HG02840 (cell line): ENCODE results near the gene XDH.

Experiments used
- ATAC-seq: cut with Tn5 transposase; IDR thresholded peaks from one replicate; pipeline ENCODE4 v1.9.1; 2021; ENCODE audit warnings: mild to moderate bottlenecking, moderate library complexity, moderate number of reproducible peaks; ENCODE audit not compliant: unreplicated experiment, low FRiP score

XDH gene

DNA sequence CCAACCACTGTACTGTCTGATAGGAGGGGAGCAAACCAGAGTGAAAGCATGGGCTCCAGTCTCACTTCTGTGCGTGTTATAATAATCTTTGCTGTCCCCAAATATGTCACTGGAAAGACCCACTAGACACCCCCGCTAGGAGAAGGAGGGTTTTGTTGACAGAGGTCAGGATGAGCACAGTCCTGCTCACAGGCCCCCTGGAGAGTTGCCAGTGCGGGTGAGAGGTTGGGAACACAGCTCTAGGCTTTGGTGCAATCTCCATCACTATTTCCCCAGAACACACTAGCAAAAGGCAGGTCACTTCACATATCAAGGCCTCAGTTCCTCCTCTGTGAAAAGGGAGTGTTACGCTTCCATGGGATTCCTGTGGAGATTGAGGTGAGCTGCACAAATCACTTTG lies 9.7 kb downstream of the XDH start:
- no peak for ATAC-seq

- no peak for ATAC-seq
These were observed 10.2 kb downstream of the XDH start for GRCh38 chr2:31404302-31404701.

GRCh38 chr2:31402388-31402787 lies 12.2 kb downstream of the XDH start:
- ATAC-seq, result no peak

- no peak for ATAC-seq
These were observed 13.0 kb downstream of the XDH start for GRCh38 chr2:31401580-31401979.

- ATAC-seq, result no peak
These were observed 15.7 kb downstream of the XDH start for GRCh38 chr2:31398881-31399280.

DNA sequence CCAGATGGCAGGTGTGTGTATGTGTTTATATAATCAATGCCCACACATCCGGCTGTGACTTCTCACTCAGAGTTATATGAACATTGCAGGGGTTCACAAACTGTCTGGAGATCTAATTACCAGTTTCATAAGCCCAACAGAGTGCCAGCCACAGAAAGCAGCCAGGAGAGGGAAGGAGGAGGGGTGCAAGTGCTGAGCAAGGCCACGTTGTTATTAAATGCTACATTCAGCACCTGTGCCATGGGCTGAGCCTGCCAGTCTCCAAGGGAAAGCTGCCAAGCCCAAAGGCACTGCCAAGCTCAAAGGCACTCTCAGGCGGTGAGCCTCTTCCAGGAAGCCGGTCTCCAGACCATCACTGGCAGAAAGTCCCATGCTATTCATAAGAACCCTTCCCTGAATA lies 17.4 kb downstream of the XDH start:
- no peak for ATAC-seq

DNA sequence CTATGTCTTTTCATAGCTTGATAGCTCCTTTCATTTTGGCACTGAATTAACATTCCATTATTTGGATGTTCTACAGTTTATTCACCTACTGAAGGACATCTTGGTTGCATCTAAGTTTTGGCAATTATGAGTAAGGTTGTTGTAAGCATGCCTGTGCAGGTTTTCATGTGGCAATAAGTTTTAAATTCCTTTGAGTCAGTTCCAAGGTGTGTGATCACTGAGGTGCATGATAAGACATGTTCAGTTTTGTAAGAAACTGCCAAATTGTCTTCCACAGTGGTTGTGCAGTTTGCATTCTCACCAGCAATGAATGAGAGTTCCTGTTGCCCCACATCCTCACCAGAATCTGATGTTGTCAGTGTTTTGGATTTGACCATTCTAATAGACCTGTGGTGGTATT lies 24.2 kb downstream of the XDH start:
- ATAC-seq, result no peak

- ATAC-seq, result no peak
These were observed 25.8 kb downstream of the XDH start for GRCh38 chr2:31388736-31389135.

- ATAC-seq, result no peak
These were observed 26.7 kb downstream of the XDH start for GRCh38 chr2:31387850-31388249.

DNA sequence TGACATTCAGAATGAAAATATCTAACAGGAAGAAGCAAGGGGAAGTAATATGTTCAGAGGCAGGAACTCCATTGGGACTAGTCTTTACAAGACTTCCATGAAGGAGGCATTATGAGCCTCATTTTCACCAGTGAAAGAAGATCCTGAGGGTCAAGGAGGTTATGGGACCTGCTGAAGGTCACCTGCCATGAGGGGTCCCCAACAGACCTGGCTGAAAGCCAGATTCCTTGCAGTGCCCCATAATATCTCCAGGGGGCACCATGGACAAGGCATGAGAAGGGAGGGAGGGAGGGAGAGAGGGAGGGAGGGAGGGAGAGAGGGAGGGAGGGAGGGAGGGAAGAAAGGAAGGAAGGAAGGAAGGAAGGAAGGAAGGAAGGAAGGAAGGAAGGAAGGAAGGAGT lies 27.9 kb downstream of the XDH start:
- no peak for ATAC-seq

DNA sequence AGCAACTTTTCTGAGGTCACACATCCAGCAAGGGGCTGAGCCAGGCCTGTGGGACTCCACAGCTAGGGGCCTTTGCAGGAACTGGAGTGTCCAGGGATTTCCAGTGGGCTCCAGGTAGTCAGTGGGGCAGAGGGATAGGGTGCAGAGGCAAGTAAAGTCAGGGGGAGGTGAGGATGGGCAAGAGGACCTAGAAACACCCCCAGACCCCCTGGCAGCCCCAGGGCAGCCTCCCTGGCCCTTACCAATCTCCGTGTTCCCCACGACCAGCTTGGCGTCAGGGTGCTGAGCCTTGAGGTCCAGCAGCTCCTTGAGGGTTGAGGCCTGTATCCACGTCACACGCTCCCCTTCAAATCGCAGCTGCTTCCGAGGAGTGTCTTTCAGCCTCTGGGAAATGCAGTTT lies 28.4 kb downstream of the XDH start:
- no peak for ATAC-seq

GRCh38 chr2:31384771-31385276 lies 29.7 kb downstream of the XDH start:
- ATAC-seq, result no peak

- ATAC-seq, result no peak
These were observed 30.2 kb downstream of the XDH start for GRCh38 chr2:31384351-31384750.

DNA sequence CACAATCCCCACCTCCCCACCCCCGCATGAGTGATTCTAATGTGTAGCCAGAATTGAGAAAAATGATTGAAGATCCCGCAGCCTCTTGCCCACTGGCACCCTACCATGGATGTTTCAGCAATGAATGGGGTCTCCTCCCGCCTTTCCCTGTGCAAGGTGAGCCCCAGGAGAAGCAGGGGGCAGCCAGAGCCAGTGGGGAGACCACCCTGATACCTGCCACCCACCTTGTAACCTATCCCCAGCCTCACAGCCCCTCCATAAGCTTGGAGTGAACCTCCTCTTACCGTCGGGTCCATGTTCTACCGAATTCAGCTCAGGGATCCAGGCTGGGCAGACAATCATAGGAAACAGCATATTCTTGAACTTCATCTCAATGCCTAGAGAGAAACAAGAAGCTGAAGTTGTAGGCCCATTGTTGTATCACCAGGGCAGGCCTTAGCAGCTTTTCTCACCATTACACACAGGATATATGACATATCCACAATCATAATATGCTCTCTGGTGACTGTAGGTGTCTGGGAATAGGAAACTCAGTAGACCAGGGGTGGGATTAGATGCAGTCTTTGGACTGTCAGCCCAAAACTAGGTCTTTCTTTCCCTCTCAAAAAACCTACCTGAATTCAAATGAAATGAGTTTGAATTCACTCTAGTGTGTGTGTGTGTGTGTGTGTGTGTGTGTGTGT lies 30.9 kb downstream of the XDH start:
- ATAC-seq, result no peak

DNA sequence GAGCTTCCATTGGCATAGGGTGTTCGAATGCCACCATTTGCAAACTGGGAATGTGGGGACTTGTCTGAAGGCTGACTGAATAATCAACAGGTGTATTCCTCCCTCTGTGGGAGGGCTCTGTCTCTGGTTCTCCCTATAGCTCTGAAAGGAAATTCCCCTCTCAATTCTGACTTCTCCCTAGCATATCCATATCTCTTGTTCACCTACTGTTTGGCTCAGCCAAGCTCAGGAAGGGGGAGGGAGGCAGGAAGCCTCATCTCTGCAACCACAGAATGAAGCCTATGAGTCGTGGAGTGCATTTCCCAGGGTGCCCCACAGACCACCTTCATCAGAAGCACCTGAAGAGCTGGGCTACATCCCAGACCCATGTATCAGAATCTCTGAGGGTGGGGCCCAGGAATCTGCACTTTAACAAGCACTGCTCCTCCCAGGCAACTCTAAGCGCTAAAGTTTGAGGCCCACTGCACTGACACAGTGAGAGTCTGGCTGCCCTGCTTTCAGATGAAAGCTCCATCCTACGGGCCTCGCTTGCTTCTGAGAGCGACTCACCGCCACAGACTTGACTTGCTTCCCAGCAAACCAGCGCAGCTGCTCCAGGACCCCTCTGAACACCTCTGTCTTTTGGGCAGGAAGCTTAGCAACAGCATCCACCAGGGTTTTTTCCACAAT lies 32.0 kb downstream of the XDH start:
- no peak for ATAC-seq

- no peak for ATAC-seq
These were observed 32.9 kb downstream of the XDH start for GRCh38 chr2:31381601-31382000.

DNA sequence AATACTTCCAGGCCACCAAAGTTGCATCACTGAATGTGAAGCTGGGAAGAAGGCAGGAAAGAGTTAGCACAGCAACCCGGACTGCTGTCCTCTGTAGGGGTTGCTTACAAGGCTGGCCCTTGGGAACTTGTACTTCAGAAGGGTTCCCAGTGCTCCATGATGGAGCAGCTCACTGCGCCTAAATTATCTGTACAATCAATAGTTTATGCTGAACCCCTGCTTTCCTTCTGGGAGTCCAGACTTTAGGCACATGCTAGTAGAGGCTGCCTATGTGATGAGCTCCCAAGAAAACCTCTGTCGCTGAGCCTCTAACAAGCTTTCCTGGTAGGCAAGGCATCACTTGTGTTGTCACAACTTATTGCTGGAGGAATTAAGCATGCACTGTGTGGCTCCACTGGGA lies 34.3 kb downstream of the XDH start:
- no peak for ATAC-seq

GRCh38 chr2:31379747-31380146 lies 34.8 kb downstream of the XDH start:
- no peak for ATAC-seq

DNA sequence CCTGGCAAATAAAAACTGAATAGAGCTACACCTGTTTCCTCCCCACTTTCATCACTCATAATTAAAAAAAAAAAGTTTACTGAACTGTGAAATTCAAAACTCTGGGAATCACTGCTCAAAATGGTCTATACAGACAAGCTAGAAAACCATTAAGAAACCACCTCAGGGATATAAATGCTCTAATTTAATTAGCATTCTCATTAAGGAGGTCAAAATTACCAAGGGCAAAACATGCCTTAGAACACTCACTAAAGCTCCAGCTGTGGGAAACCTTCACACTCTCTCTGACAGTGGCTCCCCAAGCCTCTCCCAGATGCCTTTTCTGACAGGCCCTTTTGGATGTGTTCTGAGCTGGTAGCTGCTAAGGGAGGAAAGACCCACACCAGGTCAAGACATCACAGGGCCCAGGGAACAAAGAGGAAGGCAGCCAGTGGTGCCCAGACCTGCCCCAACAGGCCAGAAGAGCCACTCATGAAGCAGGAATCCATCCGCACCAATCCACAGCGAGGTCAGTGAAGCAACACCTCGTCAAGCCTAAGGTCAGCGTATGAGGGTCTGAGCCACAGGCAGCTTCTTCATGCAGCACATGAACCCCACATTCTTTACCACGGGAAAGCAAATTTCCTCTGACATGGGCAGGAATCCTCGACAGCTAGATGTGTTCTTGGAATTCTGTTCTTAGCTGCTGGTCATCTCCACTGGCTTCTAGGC lies 35.6 kb downstream of the XDH start:
- ATAC-seq, result no peak

GRCh38 chr2:31378389-31378788 lies 36.2 kb downstream of the XDH start:
- no peak for ATAC-seq

- ATAC-seq, result no peak
These were observed 41.4 kb downstream of the XDH start for GRCh38 chr2:31373127-31373526.

- no peak for ATAC-seq
These were observed 42.4 kb downstream of the XDH start for GRCh38 chr2:31372097-31372496.
